Measurements from ENCODE around the gene IL13RA1.

IL13RA1 gene

DNA sequence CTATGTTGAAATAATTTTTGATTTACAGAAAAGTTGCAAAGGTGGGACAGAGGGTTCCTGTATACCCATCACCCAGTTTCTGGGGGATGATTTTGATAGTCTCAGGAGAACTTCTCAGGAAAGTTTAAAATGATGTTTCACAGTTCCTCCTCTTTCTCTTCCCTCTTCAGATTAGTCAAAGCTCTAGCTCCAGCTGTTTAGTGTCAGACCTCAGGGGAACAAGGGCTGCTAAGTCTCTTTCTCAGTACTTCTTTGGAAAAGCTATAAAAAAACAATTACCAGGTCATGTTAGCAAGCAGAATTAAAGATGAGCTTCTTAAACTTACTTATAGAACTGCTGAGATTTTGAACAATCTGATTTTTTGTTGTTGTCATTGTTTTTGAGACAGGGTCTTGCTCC is 12.2 kb downstream of the IL13RA1 start:
- TF ChIP-seq, protein P1, sequence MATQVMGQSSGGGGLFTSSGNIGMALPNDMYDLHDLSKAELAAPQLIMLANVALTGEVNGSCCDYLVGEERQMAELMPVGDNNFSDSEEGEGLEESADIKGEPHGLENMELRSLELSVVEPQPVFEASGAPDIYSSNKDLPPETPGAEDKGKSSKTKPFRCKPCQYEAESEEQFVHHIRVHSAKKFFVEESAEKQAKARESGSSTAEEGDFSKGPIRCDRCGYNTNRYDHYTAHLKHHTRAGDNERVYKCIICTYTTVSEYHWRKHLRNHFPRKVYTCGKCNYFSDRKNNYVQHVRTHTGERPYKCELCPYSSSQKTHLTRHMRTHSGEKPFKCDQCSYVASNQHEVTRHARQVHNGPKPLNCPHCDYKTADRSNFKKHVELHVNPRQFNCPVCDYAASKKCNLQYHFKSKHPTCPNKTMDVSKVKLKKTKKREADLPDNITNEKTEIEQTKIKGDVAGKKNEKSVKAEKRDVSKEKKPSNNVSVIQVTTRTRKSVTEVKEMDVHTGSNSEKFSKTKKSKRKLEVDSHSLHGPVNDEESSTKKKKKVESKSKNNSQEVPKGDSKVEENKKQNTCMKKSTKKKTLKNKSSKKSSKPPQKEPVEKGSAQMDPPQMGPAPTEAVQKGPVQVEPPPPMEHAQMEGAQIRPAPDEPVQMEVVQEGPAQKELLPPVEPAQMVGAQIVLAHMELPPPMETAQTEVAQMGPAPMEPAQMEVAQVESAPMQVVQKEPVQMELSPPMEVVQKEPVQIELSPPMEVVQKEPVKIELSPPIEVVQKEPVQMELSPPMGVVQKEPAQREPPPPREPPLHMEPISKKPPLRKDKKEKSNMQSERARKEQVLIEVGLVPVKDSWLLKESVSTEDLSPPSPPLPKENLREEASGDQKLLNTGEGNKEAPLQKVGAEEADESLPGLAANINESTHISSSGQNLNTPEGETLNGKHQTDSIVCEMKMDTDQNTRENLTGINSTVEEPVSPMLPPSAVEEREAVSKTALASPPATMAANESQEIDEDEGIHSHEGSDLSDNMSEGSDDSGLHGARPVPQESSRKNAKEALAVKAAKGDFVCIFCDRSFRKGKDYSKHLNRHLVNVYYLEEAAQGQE (IDR thresholded peaks at IDR 0.05; ENCODE audit: low read depth) = no peak
- no peak for TF ChIP-seq EGR1 (IDR thresholded peaks at IDR 0.05)
- no peak for TF ChIP-seq USF1 (IDR thresholded peaks at IDR 0.05)
- no peak for TF ChIP-seq MAX (IDR thresholded peaks at IDR 0.05)
- TF ChIP-seq CREB1 (IDR thresholded peaks at IDR 0.05; ENCODE audit: low read depth) = no peak
- no peak for TF ChIP-seq RAD21 (IDR thresholded peaks at IDR 0.05; ENCODE audit: low read depth)
- TF ChIP-seq ZBTB7A (IDR thresholded peaks at IDR 0.05; ENCODE audit: low read depth) = no peak

DNA sequence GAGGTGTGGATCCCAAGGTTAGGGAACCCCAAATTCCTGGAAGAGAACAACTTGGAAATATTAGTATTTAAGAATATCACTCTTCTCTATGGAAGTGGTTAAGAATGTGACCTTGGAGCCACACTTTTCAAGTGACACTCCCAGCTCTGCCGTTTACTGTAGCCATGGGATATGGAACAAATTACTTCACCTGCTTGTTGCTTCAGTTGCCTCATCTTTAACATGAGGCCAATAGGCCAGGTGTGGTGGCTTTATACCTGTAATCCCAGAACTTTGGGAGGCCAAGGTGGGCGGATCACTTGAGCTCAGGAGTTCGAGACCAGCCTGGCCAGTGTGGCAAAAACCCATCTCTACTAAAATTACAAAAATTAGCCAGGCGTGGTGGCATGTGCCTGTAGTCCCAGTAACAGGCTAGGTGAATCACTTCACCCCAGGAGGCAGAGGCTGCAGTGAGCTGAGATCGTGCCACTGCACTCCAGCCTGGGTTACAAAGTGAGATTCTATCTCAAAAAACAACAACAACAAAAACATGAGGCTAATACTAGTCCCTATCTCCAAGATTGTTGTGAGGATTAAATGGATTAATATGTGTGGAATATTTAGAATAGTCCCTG is 13.0 kb downstream of the IL13RA1 start:
- no peak for TF ChIP-seq EGR1 (IDR thresholded peaks at IDR 0.05)
- no peak for TF ChIP-seq CEBPB (IDR thresholded peaks at IDR 0.05)
- no peak for TF ChIP-seq TEAD4 (IDR thresholded peaks at IDR 0.05)
- no peak for TF ChIP-seq MAX (IDR thresholded peaks at IDR 0.05)
- no peak for TF ChIP-seq ZBTB7A (IDR thresholded peaks at IDR 0.05; ENCODE audit: low read depth)
- TF ChIP-seq NFIC (IDR thresholded peaks at IDR 0.05) = no peak
- TF ChIP-seq YY1 (IDR thresholded peaks at IDR 0.05; ENCODE audit: low read depth) = no peak
- no peak for TF ChIP-seq FOXM1 (IDR thresholded peaks at IDR 0.05; ENCODE audit: borderline replicate concordance, low read depth)

GRCh38 chrX:118742176-118742575 is 14.8 kb downstream of the IL13RA1 start:
- TF ChIP-seq YY1 (IDR thresholded peaks at IDR 0.05; ENCODE audit: low read depth) (no peak), TEAD4 (IDR thresholded peaks at IDR 0.05) (no peak), EGR1 (IDR thresholded peaks at IDR 0.05) (no peak)
- TF ChIP-seq, protein P1 (IDR thresholded peaks at IDR 0.05; ENCODE audit: low read depth) = no peak

GRCh38 chrX:118745570-118745969 is 18.2 kb downstream of the IL13RA1 start:
- no peak for TF ChIP-seq MAX (IDR thresholded peaks at IDR 0.05)

GRCh38 chrX:118751950-118752783 is 24.8 kb downstream of the IL13RA1 start:
- TF ChIP-seq, protein P1 (IDR thresholded peaks at IDR 0.05; ENCODE audit: low read depth) = no peak
- TF ChIP-seq EGR1 (IDR thresholded peaks at IDR 0.05) (no peak), TEAD4 (IDR thresholded peaks at IDR 0.05) (no peak), MAX (IDR thresholded peaks at IDR 0.05) (no peak), EP300 (IDR thresholded peaks at IDR 0.05; ENCODE audit: borderline replicate concordance) (no peak), TAF1 (IDR thresholded peaks at IDR 0.05; ENCODE audit: low read depth) (no peak), ZBTB7A (IDR thresholded peaks at IDR 0.05; ENCODE audit: low read depth) (no peak), RAD21 (IDR thresholded peaks at IDR 0.05; ENCODE audit: low read depth) (no peak), CEBPB (IDR thresholded peaks at IDR 0.05) (no peak), TCF12 (IDR thresholded peaks at IDR 0.05; ENCODE audit: low read depth) (no peak), YY1 (IDR thresholded peaks at IDR 0.05; ENCODE audit: low read depth) (no peak), USF1 (IDR thresholded peaks at IDR 0.05) (no peak), CREB1 (IDR thresholded peaks at IDR 0.05; ENCODE audit: low read depth) (no peak), NFIC (IDR thresholded peaks at IDR 0.05) (no peak), FOXM1 (IDR thresholded peaks at IDR 0.05; ENCODE audit: borderline replicate concordance, low read depth) (no peak)
